AG09319 (cell line): ENCODE data around the gene CPN1.

Source experiments
- DNase-seq: peaks from one replicate; pipeline ENCODE4 v3.0.0-alpha.2; 2010; ENCODE audit warnings: low read depth; ENCODE audit errors: extremely low read depth
- TF ChIP-seq, protein P1 (sequence below): IDR thresholded peaks from 2 replicates; pipeline ENCODE4 v1.5.1; 2011; ENCODE audit warnings: low read depth, mild to moderate bottlenecking, inconsistent platforms, low read length, moderate library complexity

Gene CPN1

DNA sequence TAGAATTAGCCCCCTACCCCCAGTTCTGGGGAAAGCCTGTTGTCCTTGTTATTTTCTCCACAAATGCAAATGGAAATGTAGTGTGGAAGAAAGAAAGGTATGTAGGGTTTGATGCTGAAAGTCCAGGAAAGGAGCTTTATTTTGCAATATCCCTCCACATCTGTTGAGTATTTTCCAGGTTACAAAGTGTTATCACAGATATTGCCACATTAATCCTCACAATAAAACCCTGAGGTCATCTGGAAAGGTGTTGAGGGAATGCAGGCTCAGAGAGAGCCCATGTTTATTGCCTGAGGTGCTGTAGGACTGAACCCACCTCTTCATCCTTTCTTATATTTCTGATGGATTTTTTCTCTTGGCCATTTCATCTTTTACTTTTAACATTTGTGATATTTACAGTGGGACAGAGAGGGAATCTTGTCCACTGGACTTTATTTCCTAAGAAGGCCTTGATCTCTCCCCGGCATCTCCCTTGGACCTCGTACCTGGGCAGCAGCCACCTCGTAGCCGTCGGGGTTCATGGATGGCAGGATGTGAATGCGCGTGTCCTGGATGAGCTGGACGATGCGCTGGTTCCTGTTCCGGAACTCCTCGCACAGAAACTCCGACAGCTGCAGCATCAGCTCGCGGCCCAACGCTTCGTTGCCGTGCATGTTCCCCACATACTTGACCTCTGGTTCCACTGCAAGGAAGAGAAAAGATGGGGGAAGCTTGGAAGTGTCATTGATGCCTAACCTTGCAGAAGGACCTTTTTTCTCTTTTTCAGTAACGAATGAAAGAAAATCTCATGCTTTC, 6.0 kb downstream of the CPN1 start:
- TF ChIP-seq, protein P1, sequence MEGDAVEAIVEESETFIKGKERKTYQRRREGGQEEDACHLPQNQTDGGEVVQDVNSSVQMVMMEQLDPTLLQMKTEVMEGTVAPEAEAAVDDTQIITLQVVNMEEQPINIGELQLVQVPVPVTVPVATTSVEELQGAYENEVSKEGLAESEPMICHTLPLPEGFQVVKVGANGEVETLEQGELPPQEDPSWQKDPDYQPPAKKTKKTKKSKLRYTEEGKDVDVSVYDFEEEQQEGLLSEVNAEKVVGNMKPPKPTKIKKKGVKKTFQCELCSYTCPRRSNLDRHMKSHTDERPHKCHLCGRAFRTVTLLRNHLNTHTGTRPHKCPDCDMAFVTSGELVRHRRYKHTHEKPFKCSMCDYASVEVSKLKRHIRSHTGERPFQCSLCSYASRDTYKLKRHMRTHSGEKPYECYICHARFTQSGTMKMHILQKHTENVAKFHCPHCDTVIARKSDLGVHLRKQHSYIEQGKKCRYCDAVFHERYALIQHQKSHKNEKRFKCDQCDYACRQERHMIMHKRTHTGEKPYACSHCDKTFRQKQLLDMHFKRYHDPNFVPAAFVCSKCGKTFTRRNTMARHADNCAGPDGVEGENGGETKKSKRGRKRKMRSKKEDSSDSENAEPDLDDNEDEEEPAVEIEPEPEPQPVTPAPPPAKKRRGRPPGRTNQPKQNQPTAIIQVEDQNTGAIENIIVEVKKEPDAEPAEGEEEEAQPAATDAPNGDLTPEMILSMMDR = no peak
- no peak for DNase-seq

- TF ChIP-seq, protein P1 = no peak
- DNase-seq = no peak
Measured at GRCh38 chr10:100072514-100072913, 9.2 kb downstream of the CPN1 start.

DNA sequence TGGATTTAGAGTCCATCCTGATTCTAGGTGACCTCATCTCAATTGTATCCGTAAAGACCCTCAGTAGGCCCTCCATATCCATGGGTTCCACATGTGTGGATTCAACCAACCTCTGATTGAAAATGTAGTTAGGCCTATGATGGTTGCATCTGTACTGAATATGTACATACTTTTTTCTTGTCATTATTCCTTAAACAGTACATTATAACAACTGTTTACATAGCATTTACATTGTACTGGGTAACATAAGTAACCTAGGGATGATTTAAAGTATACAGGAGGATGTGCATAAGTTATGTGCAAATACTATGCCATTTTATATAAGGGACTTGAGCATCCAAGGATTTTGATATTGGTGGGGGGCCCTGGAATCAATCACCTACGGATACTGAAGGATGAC, 10.1 kb downstream of the CPN1 start:
- TF ChIP-seq, protein P1 = no peak
- no peak for DNase-seq

DNA sequence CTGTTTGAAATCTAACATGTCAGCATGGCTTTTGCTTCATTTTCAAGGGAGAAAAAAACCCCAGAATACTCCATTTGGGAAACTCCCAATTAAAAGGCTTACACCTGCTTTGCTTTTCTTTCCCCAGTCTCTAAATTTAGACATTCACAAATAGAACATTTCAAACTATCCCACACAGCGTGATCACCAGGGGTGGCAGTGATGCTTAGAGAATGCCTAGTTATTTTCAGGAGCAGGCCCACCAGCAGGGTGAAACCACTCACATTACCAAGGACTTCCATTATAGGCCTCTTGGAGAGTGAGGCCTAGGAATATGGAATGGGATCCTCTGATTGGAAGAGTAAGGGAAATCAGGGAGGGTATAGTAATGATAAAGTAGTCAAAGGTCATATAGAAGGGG, 14.2 kb downstream of the CPN1 start:
- DNase-seq = no peak
- TF ChIP-seq, protein P1 = no peak

- DNase-seq = no peak
- TF ChIP-seq, protein P1 = no peak
Measured at GRCh38 chr10:100065084-100065660, 16.5 kb downstream of the CPN1 start.

DNA sequence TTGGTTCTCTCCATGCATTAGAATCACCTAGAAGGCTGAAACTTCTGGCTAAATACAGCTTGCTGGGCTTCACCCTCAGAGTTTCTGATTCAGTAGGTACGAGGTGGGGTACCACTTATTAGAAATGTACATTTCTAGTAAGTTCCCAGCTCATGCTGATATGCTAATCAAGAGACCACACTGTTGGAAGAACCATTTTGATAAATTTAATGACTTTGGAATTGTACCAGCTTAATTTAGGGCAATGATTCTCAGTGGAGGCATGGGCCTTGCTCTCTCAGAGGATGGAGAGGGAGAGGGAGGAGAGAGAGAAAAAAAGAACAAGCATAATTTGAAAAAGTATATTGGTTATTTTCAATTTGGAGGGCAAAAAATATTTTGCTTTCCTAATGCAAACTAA, 20.3 kb downstream of the CPN1 start:
- DNase-seq = no peak
- TF ChIP-seq, protein P1 = no peak

GRCh38 chr10:100057948-100058347, 23.7 kb downstream of the CPN1 start:
- TF ChIP-seq, protein P1 = no peak
- no peak for DNase-seq
